Ecto neural progenitor cell (in vitro differentiated cells): Measurements from ENCODE around the gene MAN1C1.
A peak's percentile ranks its signal among the peaks of the same experiment; 100 is the strongest.

Experiments
- DNase-seq: peaks from one replicate; pipeline ENCODE4 v3.0.0-alpha.2; 2018; ENCODE audit warnings: low spot score

MAN1C1 gene

DNA sequence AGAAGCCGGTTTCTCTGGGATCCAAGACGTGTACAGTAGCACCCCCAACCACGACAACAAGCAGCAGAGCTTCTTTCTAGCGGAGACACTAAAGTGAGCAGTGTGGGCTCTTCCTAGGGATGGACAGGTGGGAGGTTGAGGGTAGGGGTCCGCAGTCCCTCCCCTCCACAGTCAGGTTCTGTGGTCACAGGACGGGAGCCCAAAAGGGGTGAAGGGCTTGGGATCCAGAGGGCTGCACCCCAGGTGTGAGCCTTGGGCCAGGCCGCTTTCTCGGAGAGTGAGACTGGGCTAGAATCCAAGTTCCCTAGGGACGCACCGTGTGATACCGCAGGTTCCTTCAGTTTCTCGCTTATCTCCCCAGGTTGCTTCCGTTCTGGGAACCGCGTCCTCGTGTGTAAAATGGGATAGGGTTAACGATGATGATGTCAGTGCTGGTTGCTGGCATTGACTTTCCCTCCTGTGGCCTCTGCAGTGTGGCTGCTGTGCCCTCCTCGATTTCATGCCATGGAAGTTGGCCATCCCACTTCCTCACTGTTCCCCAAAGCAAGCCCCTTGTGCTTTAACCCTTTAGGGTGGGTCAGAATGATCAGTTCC lies 166.1 kb downstream of the MAN1C1 start:
- no peak for DNase-seq

- no peak for DNase-seq
Observed at GRCh38 chr1:25784575-25785051, 168.0 kb downstream of the MAN1C1 start.

GRCh38 chr1:25785333-25786067 lies 168.9 kb downstream of the MAN1C1 start:
- DNase-seq: no peak

GRCh38 chr1:25786887-25787759 lies 170.5 kb downstream of the MAN1C1 start:
- no peak for DNase-seq

GRCh38 chr1:25787760-25788166 lies 171.2 kb downstream of the MAN1C1 start:
- DNase-seq: no peak

- no peak for DNase-seq
Observed at GRCh38 chr1:25790472-25790871, 173.9 kb downstream of the MAN1C1 start.

- DNase-seq: no peak
Observed at GRCh38 chr1:25792115-25792514, 175.5 kb downstream of the MAN1C1 start.

DNA sequence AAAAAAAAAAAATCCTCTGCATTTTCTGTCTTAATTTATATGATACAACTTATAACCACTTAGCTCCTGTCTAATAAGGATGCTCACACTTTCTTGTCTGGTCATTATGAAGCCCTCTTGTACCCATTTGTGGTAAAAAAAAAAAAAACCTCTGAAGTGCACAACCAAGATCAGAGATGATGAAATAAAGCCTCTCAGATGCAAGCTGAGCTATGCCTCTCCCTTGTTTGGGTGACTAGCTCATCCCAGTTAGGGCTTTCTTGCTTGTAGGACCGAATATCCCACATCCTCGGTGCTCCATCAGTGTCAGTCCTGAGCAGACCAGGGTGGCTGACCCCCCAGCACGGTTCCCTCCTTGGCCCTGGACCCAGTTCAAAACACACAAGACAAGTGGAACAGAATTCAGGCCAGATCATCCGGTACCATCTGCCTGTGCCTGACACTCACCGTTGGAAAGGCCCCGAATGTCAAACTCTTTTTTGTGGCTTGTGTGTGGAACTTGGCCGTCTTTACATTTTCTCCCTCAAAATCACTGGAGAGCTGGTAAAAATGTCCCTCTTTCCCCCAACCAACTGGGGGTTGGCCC lies 177.1 kb downstream of the MAN1C1 start:
- no peak for DNase-seq

DNA sequence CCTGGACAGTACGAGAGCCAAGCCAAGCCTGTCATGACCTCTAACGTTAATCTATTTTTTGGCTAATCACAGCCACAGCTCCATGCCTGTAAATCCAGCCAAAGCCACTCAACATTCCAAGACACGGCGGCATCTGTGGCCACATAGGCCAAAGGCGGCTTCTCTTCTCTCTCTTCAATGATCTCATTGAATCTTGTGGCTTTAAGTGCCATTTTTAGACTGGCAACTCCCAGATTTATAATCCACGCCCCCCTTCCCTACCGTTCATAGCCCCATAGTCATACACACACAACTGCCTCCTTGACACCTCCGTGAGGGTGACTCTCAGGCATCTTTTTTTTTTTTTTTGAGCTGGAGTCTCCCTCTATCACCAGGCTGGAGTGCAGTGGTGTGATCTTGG lies 177.7 kb downstream of the MAN1C1 start:
- no peak for DNase-seq

DNA sequence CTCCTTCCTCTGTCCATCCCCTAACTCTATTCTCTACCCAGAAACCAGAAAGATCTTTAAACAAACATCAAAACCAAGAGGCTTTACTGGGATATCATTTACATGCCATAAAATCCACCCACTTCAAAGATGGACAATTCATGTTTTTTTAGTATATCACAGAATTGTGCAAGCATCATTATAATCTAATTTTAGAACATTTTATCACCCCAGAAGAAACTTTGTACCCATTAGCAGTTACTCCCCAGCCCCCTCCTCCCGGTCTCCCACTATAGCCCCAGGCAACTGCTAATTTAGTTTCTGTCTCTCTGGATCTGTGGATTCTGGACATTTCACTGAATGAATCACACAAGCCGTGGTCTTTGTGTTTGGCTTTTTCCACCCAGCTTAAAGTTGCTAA lies 178.6 kb downstream of the MAN1C1 start:
- DNase-seq: no peak

DNA sequence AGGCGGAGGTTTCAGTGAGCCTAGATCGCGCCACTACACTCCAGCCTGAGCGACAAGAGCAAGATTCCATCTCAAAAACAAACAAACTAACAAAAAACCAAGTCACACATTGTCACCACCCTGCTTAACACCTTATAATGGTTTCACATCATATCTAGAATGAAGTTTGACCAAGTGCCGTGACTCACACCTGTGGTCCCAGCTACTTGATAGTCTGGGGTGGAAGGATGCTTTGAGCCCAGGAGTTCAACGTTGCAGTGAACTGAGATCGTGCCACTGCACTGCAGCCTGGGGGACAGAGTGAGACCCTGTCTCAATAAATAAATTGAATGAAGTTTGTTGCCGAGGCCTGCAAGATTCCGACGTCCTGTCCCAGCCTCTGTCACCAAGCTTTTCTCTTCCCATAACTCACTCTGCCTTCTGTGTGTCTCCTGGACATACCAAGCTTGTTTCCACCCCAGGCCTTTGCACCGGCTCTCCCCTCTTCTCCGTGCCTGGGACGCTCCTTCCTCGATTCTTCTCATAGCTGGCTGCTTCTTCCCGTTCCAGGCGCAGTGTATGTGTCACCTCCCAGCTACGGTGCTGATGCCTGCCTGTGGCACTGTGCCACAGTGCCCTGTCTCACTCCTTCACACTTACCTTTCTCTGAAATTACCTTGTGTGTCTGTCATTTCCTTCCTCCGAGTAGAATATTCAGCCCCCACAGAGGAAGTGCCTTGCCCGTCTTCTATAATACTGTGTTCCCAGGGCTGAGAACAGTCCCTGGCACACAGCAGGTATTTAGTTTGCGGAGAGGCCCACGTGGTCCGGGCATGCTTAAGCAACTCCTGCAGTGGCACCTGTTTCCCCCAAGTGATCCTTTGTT lies 179.6 kb downstream of the MAN1C1 start:
- DNase-seq: no peak

DNA sequence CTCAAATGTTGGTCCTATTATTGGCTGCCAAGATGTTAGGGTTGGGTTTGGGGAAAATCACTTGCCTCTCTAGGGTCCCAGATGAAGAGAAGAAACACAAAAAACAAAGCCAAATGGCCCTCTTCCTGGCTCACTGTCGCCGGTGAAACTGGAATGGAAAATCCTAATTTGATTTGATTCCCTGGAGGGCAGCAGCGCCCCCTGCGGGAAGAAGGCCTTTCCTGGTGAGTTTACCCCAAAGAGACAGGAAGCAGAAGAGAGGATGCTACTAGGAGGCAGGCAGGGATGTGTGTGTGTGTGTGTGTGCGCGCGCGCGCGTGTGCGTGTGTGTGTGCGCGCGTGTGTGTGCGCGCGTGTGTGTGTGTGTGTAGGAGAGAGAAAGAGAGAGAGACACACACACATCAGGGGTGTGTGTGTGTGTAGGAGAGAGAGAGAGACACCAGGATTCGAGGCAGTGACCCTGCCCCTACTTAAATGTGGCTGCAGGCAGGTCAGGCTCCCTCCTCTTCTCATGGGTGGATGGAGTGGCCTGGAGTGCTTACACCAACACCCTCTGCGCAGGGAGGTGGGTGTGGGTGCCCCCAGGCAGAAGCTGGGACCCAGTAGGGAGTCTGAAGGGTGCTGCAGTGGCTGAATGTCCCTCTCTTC lies 180.3 kb downstream of the MAN1C1 start:
- DNase-seq: peak; percentile 90

GRCh38 chr1:25797939-25798338 lies 181.3 kb downstream of the MAN1C1 start:
- peak; percentile 75 for DNase-seq

DNA sequence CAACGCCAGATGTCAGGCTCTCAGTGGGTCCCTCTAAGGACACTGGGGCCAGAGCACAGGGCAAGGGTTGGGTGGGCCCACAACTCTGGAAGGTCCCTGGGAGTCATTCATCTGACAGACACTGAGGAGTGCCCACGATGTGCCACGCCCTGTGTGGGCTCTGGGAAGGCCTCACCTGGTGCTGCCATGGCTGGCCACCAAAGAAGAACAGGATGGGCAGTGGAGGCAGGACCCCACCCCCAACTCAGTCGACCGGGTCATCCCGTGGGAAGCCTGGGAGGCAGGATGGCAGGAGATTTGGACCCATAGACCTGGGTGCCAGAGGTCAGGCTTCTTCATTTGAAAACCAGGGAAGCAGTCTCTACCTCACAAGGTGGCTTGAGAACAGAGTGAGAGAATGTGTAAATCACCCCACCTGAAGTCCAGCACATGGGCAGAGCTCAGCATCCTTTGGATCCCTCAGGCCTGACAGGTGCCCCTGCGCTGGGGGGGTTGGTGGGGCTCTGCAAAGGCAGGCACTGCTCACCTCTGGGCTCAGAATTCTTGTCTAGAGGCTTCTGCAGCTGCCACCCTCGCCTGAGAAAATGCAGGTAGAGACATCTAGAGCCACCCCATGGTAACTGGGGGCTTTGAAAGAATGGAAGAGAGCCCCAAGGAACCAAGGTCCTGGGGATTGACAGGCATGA lies 182.2 kb downstream of the MAN1C1 start:
- no peak for DNase-seq

DNA sequence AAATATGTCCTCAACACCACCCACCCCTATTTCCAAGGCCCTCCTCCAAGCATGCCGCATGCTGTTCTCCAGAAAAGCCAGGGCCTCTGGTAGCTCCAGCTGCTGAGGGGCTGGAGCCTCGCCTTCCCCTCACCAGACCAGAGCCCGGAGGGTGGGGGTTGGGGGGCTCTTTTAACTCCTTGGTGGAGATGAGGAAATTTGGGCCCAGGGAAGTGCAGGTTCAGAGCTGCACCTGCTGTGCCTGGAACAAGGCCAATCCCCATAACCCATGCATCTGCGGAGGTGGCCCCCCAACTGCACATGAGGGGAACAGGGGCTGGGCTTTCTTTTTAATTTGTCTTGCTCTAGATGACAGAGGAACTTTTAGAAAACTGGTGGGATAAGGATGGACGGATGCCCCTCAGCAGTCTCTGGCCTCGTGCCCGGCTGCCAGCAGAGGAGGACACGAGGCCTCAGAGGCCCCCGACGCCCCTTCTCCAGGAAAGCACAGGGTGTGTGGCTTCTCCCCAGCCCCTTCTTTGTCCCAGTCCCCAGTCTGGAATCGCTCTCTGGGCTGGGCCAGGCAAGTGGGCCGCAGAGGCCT lies 182.9 kb downstream of the MAN1C1 start:
- DNase-seq: no peak

DNA sequence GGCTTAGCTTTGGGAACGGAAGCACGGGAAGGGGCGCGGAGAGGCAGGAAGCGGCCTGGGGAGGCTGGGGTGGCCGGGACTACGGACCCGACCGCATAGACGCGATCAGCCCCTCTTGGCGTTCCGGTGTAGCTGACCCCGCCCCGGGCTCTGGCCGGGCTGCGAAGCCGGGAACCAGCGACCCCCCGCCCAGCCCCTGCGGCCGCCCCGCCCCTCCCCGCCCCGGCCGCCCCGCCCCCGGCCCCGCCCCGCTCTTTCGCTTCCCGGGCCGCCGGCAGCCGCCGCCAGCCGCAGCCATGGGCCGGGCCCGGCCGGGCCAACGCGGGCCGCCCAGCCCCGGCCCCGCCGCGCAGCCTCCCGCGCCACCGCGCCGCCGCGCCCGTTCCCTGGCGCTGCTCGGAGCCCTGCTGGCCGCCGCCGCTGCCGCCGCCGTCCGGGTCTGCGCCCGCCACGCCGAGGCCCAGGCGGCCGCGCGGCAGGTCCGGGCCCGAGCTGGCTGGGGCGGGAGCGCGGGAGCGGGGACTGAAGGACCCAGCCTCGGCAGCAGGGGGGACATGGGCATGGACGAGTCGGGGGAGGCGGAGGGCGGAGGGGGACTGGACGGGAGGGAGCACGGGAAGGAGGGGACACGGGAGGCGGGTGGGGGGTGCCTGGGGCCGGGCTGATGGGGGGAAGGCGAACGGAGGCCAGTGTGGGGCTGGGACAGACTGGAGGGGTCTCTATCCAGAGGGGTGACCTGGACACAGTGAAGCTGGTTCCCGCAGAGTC lies 183.5 kb downstream of the MAN1C1 start, which contains the start of gene SELENON:
TSS of gene SELENON (plus strand) at position 259 of the 768 bp plus-strand sequence. CDS start at position 297, 38 bp downstream.
- peak; percentile 86 for DNase-seq

DNA sequence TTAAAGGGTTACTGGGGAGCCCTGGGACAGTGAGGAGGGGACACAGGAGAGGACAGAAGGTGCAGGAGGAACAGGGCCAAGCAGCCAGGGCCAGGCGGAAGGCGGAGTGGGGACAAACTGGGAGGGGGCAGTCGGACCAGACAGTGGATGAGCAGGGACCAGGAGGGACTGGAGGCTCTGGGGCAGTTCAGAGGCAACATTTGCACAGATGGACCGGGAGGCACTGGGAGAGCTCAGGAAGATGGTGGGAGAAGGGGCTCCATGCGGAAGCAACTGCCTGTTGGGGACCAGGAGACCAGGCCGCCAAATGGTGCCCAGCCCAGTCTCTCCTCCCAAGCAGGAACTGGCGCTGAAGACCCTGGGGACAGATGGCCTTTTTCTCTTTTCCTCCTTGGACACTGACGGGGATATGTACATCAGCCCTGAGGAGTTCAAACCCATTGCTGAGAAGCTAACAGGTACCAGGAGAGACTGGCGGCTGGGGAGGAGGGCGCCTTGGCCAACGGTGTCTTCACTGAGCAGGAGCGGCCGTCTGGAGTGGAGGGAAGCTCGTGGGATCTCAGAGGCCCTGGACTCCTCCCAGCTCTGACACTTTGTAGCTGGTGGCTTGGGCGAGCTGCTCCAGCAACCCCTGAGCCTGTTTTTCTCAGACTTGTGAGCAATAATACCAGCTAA lies 184.2 kb downstream of the MAN1C1 start:
- DNase-seq: no peak

DNA sequence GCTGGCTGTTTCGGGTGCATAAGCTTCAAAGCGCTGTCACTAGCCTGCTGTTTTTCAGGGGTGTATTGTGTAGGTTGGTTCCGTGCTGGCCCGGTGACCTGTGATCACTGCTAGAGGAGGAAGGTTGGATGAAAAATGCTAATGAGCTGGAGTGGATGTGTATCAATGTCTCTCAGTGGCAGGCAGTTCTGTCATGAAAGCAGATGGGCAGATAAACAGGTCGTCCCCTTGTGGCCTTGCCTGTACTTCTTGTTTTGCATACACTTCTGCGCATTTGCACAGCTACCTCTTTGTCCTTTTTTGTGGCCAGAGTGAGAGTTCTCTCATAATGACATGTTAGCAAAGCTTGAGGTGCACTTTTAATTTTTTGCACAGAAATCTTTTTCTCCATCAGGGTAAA lies 186.3 kb downstream of the MAN1C1 start:
- no peak for DNase-seq
